ENCODE measurements around the gene CDC42BPG.
A peak's percentile ranks its signal among the peaks of the same experiment; 100 is the strongest.

The CDC42BPG gene

DNA sequence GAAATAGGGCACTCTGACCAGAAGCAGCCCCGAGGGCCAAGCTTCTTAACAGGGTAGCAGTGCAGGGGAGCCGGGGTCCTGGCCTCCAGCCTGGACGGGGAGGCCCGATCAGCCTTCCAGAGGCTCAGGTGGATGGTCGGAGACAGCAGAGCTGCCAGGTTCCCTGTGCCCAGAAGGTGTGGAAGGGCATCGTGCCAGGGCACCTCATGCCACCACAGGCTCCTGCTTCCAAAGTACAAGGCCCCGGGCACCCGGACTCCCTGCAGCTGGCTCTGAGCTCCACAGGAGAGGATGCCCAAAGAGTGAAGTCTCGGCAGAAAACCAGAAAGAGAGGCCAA is 19.7 kb upstream of the CDC42BPG start:
- no peak for DNase-seq (ENCODE audit: low spot score)
- TF ChIP-seq, protein P1, sequence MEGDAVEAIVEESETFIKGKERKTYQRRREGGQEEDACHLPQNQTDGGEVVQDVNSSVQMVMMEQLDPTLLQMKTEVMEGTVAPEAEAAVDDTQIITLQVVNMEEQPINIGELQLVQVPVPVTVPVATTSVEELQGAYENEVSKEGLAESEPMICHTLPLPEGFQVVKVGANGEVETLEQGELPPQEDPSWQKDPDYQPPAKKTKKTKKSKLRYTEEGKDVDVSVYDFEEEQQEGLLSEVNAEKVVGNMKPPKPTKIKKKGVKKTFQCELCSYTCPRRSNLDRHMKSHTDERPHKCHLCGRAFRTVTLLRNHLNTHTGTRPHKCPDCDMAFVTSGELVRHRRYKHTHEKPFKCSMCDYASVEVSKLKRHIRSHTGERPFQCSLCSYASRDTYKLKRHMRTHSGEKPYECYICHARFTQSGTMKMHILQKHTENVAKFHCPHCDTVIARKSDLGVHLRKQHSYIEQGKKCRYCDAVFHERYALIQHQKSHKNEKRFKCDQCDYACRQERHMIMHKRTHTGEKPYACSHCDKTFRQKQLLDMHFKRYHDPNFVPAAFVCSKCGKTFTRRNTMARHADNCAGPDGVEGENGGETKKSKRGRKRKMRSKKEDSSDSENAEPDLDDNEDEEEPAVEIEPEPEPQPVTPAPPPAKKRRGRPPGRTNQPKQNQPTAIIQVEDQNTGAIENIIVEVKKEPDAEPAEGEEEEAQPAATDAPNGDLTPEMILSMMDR (IDR thresholded peaks at IDR 0.05; ENCODE audit: extremely low read depth, missing control alignments) = no peak

DNA sequence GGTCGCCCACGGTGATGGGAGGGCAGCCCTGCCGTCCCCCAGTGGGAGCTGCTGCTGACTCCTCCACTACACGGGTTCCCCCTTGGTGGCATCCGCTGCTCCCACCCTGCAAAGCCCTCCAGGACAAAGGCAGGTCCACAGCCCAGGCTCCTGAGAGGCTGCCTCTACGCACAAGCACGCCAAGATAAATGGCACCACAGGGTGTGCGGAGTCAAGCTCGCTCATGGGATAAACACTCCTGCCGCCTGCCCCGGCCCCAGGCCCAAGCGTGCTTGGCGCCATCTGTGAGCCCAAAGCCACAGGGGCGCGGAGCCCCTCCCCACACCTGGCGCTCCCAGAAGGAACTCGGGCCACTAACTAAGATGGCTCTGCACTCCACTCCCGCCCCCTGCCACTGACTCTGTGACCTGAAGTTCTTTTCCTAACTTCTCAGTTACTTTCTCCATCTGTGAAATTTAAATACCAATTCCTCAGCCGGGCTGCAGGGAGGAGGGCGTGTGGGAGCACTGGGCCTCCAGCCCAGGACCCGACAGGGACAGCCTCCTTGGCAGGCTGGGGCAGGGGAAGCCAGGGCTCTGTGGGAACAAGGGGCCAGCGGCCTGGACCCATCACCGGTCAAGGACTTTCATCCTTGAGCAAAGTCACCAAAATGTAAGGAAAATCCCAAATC is 19.1 kb upstream of the CDC42BPG start:
- TF ChIP-seq, protein P1 (IDR thresholded peaks at IDR 0.05; ENCODE audit: extremely low read depth, missing control alignments) = no peak
- no peak for DNase-seq (ENCODE audit: low spot score)

DNA sequence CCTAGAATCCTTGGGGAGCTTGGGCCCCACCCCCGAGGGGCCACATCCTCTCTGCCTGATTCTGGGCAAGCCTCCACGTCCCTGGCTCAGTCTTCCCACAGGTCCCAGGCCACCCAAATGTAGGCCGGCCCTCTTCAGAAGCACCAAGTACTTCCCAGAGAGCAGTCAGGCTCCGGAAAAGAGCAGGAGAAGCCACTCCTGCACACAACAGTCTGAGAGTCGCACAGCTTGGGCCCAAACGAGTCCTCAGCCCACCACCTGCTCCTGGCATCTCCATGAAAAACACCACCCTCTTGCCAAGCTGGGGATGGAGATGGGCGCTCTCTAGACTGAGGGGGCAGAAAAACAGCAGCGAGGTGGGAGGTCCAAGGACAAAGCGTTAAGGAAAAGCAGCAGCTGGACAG is 18.5 kb upstream of the CDC42BPG start:
- TF ChIP-seq, protein P1 (IDR thresholded peaks at IDR 0.05; ENCODE audit: extremely low read depth, missing control alignments) = no peak
- DNase-seq (ENCODE audit: low spot score) = no peak

DNA sequence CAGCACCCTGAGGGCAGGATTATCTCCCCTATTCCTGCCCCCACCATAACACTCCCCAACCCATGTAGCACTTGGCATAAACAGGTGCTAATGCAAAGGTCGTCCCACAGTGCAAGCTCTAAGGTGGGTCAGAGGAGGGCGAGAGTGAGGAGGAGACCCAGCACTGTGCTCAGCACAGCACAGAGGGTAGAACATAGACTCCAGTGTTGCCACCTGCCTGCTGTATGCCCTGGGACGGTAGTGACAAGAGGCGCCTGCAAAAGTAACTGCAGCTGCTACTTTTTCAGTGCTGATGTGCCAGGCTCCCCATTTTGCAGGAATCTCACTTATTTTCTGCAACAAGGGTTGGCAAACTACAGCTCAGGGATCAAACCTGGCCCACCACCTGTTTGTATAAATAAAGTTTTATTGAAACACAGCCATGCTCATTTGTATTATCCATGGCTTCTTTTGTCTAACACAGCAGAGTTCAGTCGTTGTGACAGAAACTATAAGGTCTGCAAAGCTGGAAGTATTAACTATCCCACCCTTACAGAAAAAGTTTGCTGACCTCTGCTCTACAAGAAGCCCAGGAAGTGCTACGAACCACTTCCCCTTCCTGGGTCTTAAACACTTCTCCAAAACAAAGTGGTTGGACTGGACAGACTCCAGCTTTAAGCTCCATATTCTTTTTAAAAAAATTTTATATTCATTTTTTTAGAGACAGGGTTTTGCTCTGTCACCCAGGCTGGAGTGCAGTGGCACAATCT is 16.9 kb upstream of the CDC42BPG start:
- TF ChIP-seq, protein P1 (IDR thresholded peaks at IDR 0.05; ENCODE audit: extremely low read depth, missing control alignments) = no peak
- no peak for DNase-seq (ENCODE audit: low spot score)

DNA sequence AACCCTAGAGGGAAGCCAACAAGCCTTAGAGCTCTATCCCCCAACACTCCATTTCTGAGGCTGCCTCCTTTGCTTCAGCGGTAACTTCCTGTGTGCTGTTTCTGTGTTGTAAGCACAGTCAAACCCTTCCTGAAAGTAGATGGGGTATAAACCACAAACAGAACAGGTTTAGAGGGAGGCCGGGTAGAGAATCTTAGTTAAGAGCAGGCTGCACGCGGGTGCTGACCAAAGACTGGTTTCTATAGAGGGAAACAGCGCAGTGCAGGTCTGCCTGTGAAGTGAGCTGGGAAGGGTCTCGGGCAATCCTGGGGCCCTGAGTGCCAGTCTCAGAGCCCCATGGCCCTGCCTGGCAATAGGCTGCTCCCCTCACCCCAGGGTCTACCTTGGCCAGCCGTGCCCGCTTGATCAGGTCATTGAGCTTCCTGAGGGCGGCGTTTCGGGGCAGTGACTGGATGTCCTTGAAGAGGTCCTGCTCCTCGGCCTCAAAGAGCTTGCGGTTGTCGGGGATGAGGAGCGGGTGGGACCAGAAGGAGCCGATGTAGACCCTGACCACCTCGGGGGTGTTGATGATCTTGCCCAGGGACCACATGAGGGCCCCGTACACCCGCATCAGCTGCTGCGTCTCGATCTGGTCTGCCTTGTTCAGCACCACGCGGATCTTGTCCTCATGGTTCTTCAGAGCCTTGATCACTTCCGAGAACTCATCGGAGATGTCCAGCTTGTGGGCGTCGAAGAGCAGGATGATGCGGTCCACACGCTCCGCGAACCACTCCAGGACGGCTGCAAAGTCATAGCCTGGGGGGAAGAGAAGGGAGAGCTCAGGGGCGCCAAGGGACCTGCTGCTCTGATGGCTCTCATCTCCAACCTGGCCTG is 15.3 kb upstream of the CDC42BPG start:
- TF ChIP-seq, protein P1 (IDR thresholded peaks at IDR 0.05; ENCODE audit: extremely low read depth, missing control alignments) = no peak
- DNase-seq (ENCODE audit: low spot score) = peak; percentile 93

DNA sequence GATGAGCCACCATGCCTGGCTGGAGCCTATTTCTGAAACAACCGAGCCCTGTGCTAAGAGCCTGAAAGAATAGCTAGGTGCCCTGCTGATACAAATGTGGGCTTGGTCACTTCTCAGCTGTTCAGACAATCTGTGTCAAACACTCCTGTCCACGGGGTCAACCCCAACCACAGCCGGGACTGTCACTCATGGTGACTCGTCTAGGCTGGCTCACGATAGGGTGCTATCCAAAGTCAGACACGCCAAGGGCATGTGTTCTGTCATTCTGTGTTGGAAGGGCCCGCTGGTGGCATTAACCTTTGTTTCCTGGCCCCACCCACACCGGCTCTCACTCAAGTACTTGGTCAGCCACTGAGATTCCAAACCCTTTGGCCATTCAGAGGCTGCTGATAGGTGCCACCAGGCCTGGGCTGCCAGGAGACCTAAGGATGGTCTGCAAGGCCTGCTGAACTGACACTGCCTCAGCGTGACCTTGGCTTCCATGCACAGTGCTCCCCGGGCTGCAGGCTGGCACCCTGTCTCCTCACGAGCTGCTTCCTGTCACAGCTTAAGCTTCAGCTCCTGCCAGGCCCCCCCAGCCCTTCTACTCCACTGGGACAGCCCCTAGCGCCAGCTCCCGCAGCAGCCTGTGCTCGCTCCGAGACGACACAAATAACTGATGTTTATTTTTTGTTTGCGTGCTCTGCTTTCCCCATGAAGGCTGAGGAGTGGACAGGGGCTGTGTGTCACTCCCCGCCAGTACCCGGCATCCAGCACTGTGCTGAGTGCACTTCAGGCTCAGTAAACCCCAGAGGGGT is 14.2 kb upstream of the CDC42BPG start:
- TF ChIP-seq, protein P1 (IDR thresholded peaks at IDR 0.05; ENCODE audit: extremely low read depth, missing control alignments) = no peak
- DNase-seq (ENCODE audit: low spot score) = no peak
